HEK293 (cell line): ENCODE data around the gene CARD10.

ENCODE experiments used
- CTCF ChIA-PET: fragments of 350-600 bp; formaldehyde crosslinking; extraction: SDS; loops from one replicate; lab custom pipeline; 2021; ENCODE audit warnings: antibody characterized with exemption; lab: Yijun Ruan, JAX
- POLR2A ChIA-PET: fragments of 300-600 bp; formaldehyde crosslinking; extraction: SDS; loops from one replicate; lab custom pipeline; 2020; ENCODE audit warnings: antibody characterized with exemption, inconsistent platforms; lab: Yijun Ruan, JAX
- H3K27ac ChIP-seq: fragments of 200-500 bp; sonication (Bioruptor generic); 2 replicates; pipeline ENCODE4 v1.5.1; 2014; ENCODE audit warnings: low read depth, low read length, control low read depth, inconsistent platforms; ENCODE audit errors: extremely low read depth
- H3K36me3 ChIP-seq, 2 experiments: fragments of 200-500 bp in 1 of 2; sonication (Bioruptor generic) in 1 of 2; 1 replicate in 1 of 2; 2 replicates in 1 of 2; pipeline ENCODE4 v1.5.1; 2014 to 2017; ENCODE audit warnings: inconsistent platforms in 2 of 2, low read length in 2 of 2; ENCODE audit not compliant: control insufficient read depth in 2 of 2, insufficient read depth in 1 of 2
- H3K4me1 ChIP-seq: fragments of 200-500 bp; sonication (Bioruptor generic); 2 replicates; pipeline ENCODE4 v1.5.1; 2014; ENCODE audit warnings: mild to moderate bottlenecking, low read length, inconsistent platforms; ENCODE audit not compliant: control insufficient read depth, insufficient read depth
- H3K4me3 ChIP-seq: 2 replicates; pipeline ENCODE4 v1.5.1; 2011; ENCODE audit warnings: low read depth, mild to moderate bottlenecking, control low read depth, low read length, moderate library complexity
- H3K9me3 ChIP-seq: fragments of 200-500 bp; sonication (Bioruptor generic); 2 replicates; pipeline ENCODE4 v1.5.1; 2014; ENCODE audit warnings: low read depth, low read length, inconsistent platforms; ENCODE audit not compliant: control insufficient read depth, insufficient read depth
- HOXC10 ChIP-seq: sonication (generic); formaldehyde crosslinking; IDR thresholded peaks from 2 replicates; pipeline ENCODE4 v1.8.1; 2023; ENCODE audit warnings: mild to moderate bottlenecking, missing genetic modification reagents
- IKZF3 ChIP-seq: fragments of 450-650 bp; IDR thresholded peaks from 2 replicates; pipeline ENCODE4 v1.5.0; 2018; ENCODE audit warnings: missing biosample characterization, mild to moderate bottlenecking, missing genetic modification characterization, moderate library complexity
- KLF1 ChIP-seq: fragments of 450-650 bp; formaldehyde crosslinking; IDR thresholded peaks from 2 replicates; pipeline ENCODE4 v1.5.1; 2016; ENCODE audit warnings: missing biosample characterization, missing genetic modification characterization
- KLF8 ChIP-seq: fragments of 450-650 bp; formaldehyde crosslinking; IDR thresholded peaks from 2 replicates; pipeline ENCODE4 v1.5.1; 2016; ENCODE audit warnings: missing biosample characterization, missing genetic modification characterization
- MZF1 ChIP-seq: fragments of 450-650 bp; formaldehyde crosslinking; IDR thresholded peaks from 2 replicates; pipeline ENCODE4 v1.5.1; 2017; ENCODE audit warnings: missing biosample characterization, missing genetic modification characterization, borderline replicate concordance
- WT1 ChIP-seq: fragments of 450-650 bp; formaldehyde crosslinking; IDR thresholded peaks from 2 replicates; pipeline ENCODE4 v1.5.1; 2016; ENCODE audit warnings: missing biosample characterization, missing genetic modification characterization
- ZNF10 ChIP-seq: fragments of 450-650 bp; formaldehyde crosslinking; IDR thresholded peaks from 2 replicates; pipeline ENCODE4 v1.5.1; 2017; ENCODE audit warnings: missing biosample characterization, missing genetic modification characterization
- ZNF223 ChIP-seq: fragments of 450-650 bp; formaldehyde crosslinking; IDR thresholded peaks from 2 replicates; pipeline ENCODE4 v1.5.1; 2016; ENCODE audit warnings: missing biosample characterization, missing genetic modification characterization
- ZNF335 ChIP-seq: fragments of 450-650 bp; formaldehyde crosslinking; conservative IDR thresholded peaks from 2 replicates; pipeline ENCODE4 v1.5.1; 2016; ENCODE audit warnings: missing biosample characterization, missing genetic modification characterization
- ZNF341 ChIP-seq: fragments of 450-650 bp; formaldehyde crosslinking; IDR thresholded peaks from 2 replicates; pipeline ENCODE4; 2016; ENCODE audit warnings: low read depth, missing biosample characterization, missing genetic modification characterization
- ZNF391 ChIP-seq: fragments of 450-650 bp; formaldehyde crosslinking; IDR thresholded peaks from 2 replicates; pipeline ENCODE4 v1.5.1; 2016; ENCODE audit warnings: low read depth, missing biosample characterization, missing genetic modification characterization, borderline replicate concordance
- ZNF394 ChIP-seq: fragments of 450-650 bp; formaldehyde crosslinking; IDR thresholded peaks from 2 replicates; pipeline ENCODE4 v1.5.1; 2016; ENCODE audit warnings: missing biosample characterization, missing genetic modification characterization, mild to moderate bottlenecking, moderate library complexity, borderline replicate concordance
- ZNF514 ChIP-seq: fragments of 450-650 bp; formaldehyde crosslinking; IDR thresholded peaks from 2 replicates; pipeline ENCODE4 v1.5.1; 2016; ENCODE audit warnings: missing biosample characterization, missing genetic modification characterization
- ZNF664 ChIP-seq: fragments of 450-650 bp; formaldehyde crosslinking; IDR thresholded peaks from 2 replicates; pipeline ENCODE4 v1.5.1; 2016; ENCODE audit warnings: missing biosample characterization, missing genetic modification characterization
- ZNF768 ChIP-seq: fragments of 450-650 bp; formaldehyde crosslinking; IDR thresholded peaks from 2 replicates; pipeline ENCODE4 v1.5.1; 2018; ENCODE audit warnings: missing biosample characterization, mild to moderate bottlenecking, missing genetic modification characterization
- TF ChIP-seq, protein P1 (sequence below): fragments of 450-650 bp; formaldehyde crosslinking; IDR thresholded peaks from 2 replicates; pipeline ENCODE4 v1.5.1; 2016; ENCODE audit warnings: missing biosample characterization, missing genetic modification characterization
- TF ChIP-seq, protein P2 (sequence below): fragments of 450-650 bp; formaldehyde crosslinking; IDR thresholded peaks from 2 replicates; pipeline ENCODE4 v1.5.1; 2016; ENCODE audit warnings: missing biosample characterization, missing genetic modification characterization
- TF ChIP-seq, protein P3 (sequence below): fragments of 450-650 bp; formaldehyde crosslinking; IDR thresholded peaks from 2 replicates; pipeline ENCODE4 v1.5.1; 2016; ENCODE audit warnings: missing biosample characterization, missing genetic modification characterization, borderline replicate concordance

CARD10 gene

DNA sequence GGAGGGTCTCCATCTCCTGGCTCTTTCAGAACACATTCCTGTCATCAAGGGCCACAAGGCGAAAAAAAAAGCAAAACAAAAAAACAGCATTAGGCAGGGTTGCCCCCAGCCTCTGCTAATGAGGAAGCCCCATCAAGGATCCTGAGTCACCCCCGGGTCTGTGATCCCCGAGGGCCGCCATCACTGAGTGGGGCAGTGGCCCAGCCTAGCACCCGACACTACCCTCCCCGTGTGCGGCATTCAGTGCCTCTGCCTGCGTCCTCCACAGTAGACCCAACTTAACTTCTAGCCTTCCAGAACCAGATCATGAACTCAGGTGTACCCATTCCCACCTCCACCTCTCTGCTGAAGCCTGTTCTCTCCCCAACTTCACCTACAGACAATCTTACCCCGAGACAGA, 34.5 kb upstream of the CARD10 start:
- Histone ChIP-seq H3K9me3 (no peaks in the 10 kb centered on the region), H3K36me3 (no peaks in the 10 kb centered on the region), H3K27ac (no peak overlapping the region), H3K4me1 (no peaks in the 10 kb centered on the region), H3K4me3 (no peak overlapping the region)
- ChIA-PET POLR2A (interaction anchor here (0.6 kb wide), 1 partner anchor 39 kb away, joined by 3 read pairs; no protein-coding TSS in a partner anchor), CTCF (interaction anchor here (16.7 kb wide), 1 partner anchor 12 kb away, joined by 608 read pairs; no protein-coding TSS in a partner anchor)
- TF ChIP-seq ZNF10 (no peak), KLF8 (tag by site-specific recombination) (no peak), ZNF223 (peak; percentile 56; the same call in 1 of the 2 replicates)

DNA sequence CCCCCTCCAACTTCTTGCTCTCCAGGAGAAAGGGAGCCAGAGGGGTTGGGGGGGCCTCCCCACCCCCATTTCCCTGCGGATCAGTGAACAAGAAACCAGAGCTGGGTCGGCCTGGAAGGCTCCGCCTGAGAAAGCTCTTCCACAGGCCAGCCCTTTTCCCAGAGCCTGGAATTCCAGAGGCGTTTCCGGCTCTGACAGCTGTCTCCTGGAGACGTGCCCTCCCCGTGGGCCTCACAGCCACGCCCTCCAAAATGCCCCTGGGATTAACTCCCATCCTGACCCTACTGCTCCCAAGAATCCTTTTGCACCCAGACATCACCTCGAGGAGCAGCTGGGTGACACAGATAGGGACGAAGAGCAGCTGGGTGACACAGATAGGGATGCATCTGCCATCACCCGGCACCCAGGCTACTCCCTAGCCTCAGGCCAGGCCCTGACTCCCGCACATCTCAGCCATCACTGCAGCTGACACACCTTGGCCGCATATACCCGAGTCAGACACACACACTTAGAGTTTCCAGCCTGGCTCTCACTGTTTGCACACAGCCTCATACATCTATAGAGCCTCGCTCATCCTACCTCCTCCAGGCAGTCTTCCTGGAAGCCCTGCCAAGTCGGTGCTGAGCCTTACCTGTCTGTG, 33.4 kb upstream of the CARD10 start:
- H3K4me1 ChIP-seq, result no peaks in the 10 kb centered on the region
- POLR2A ChIA-PET, result interaction anchor here (0.5 to 1.2 kb wide), 5 partner anchors 9 to 46 kb away, joined by 3 to 7 read pairs (median 4); no protein-coding TSS in a partner anchor
- H3K27ac ChIP-seq, result no peak overlapping the region
- CTCF ChIA-PET, result interaction anchor here (0.6 to 16.7 kb wide), 5 partner anchors 13 to 575 kb away, joined by 3 to 608 read pairs (median 7); no protein-coding TSS in a partner anchor
- no peaks in the 10 kb centered on the region for H3K36me3 ChIP-seq
- TF ChIP-seq, protein P1, sequence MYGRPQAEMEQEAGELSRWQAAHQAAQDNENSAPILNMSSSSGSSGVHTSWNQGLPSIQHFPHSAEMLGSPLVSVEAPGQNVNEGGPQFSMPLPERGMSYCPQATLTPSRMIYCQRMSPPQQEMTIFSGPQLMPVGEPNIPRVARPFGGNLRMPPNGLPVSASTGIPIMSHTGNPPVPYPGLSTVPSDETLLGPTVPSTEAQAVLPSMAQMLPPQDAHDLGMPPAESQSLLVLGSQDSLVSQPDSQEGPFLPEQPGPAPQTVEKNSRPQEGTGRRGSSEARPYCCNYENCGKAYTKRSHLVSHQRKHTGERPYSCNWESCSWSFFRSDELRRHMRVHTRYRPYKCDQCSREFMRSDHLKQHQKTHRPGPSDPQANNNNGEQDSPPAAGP (tag by site-specific recombination), result peak; percentile 71
- TF ChIP-seq KLF1 (tag by site-specific recombination), result 0 out of 2 replicates have a peak, but pooled peaks have one; percentile 23
- TF ChIP-seq, protein P2, sequence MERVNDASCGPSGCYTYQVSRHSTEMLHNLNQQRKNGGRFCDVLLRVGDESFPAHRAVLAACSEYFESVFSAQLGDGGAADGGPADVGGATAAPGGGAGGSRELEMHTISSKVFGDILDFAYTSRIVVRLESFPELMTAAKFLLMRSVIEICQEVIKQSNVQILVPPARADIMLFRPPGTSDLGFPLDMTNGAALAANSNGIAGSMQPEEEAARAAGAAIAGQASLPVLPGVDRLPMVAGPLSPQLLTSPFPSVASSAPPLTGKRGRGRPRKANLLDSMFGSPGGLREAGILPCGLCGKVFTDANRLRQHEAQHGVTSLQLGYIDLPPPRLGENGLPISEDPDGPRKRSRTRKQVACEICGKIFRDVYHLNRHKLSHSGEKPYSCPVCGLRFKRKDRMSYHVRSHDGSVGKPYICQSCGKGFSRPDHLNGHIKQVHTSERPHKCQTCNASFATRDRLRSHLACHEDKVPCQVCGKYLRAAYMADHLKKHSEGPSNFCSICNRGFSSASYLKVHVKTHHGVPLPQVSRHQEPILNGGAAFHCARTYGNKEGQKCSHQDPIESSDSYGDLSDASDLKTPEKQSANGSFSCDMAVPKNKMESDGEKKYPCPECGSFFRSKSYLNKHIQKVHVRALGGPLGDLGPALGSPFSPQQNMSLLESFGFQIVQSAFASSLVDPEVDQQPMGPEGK (tag by site-specific recombination), result 0 out of 2 replicates have a peak, but pooled peaks have one; percentile 31
- no peak for TF ChIP-seq HOXC10 (CRISPR knock-in tag)
- TF ChIP-seq ZNF768 (tag by site-specific recombination), result no peak
- peak; percentile 43; the same call in 1 of the 2 replicates for TF ChIP-seq ZNF341 (tag by site-specific recombination)
- TF ChIP-seq ZNF664 (tag by site-specific recombination), result no peak
- TF ChIP-seq ZNF391 (tag by site-specific recombination), result no peak
- TF ChIP-seq ZNF335 (tag by site-specific recombination), result no peak
- no peak for TF ChIP-seq ZNF514
- 0 out of 2 replicates have a peak, but pooled peaks have one; percentile 30 for TF ChIP-seq IKZF3
- no peak for TF ChIP-seq MZF1
- TF ChIP-seq WT1, result peak; percentile 57; the same call in 1 of the 2 replicates
- TF ChIP-seq ZNF394, result peak; percentile 44; the same call in 1 of the 2 replicates
- TF ChIP-seq, protein P3, sequence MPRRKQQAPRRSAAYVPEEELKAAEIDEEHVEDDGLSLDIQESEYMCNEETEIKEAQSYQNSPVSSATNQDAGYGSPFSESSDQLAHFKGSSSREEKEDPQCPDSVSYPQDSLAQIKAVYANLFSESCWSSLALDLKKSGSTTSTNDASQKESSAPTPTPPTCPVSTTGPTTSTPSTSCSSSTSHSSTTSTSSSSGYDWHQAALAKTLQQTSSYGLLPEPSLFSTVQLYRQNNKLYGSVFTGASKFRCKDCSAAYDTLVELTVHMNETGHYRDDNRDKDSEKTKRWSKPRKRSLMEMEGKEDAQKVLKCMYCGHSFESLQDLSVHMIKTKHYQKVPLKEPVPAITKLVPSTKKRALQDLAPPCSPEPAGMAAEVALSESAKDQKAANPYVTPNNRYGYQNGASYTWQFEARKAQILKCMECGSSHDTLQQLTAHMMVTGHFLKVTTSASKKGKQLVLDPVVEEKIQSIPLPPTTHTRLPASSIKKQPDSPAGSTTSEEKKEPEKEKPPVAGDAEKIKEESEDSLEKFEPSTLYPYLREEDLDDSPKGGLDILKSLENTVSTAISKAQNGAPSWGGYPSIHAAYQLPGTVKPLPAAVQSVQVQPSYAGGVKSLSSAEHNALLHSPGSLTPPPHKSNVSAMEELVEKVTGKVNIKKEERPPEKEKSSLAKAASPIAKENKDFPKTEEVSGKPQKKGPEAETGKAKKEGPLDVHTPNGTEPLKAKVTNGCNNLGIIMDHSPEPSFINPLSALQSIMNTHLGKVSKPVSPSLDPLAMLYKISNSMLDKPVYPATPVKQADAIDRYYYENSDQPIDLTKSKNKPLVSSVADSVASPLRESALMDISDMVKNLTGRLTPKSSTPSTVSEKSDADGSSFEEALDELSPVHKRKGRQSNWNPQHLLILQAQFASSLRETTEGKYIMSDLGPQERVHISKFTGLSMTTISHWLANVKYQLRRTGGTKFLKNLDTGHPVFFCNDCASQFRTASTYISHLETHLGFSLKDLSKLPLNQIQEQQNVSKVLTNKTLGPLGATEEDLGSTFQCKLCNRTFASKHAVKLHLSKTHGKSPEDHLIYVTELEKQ (tag by site-specific recombination), result no peak
- no peaks in the 10 kb centered on the region for H3K9me3 ChIP-seq
- no peak overlapping the region for H3K4me3 ChIP-seq
